ENCODE data around the gene ACTA1.
"Not testable (repeated sequence)": the region's sequence is repeated elsewhere in the genome, so short reads cannot be mapped to it uniquely, and the experiment has no call there.

The ACTA1 gene

DNA sequence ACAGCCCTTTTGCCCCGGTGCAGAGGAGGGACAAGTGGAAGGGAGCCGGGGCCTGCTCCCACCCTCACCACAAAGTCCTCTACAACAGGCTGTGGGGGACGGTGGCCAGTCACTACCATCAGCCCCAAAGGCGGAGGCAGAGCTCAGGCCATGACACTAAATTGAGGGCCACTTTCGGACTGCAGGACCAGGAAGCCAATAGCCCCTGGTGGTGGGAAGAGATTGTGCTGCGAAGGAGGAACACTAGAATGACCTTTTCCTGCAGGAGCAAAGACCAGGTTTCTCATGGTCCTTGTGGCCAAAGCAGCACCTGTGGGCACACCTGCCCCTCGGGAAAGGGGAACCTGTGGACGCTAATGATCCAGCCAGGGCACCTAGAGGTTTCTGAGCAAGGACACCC, 30.3 kb downstream of the ACTA1 start:
- no peak for TF ChIP-seq CTCF (conservative IDR thresholded peaks at IDR 0.05; ENCODE audit: control insufficient read depth, insufficient read depth, low read depth, low read length)
- no peak overlapping the region for H3K4me3 ChIP-seq (ENCODE audit: control insufficient read depth, low read depth, low read length)
- DNase-seq (ENCODE audit: low read depth) = no peak

- no peak for DNase-seq (ENCODE audit: low read depth)
- H3K4me3 ChIP-seq (ENCODE audit: control insufficient read depth, low read depth, low read length) = no peak overlapping the region
- TF ChIP-seq CTCF (conservative IDR thresholded peaks at IDR 0.05; ENCODE audit: control insufficient read depth, insufficient read depth, low read depth, low read length) = no peak
Observed at GRCh38 chr1:229402993-229403392, 30.9 kb downstream of the ACTA1 start.

DNA sequence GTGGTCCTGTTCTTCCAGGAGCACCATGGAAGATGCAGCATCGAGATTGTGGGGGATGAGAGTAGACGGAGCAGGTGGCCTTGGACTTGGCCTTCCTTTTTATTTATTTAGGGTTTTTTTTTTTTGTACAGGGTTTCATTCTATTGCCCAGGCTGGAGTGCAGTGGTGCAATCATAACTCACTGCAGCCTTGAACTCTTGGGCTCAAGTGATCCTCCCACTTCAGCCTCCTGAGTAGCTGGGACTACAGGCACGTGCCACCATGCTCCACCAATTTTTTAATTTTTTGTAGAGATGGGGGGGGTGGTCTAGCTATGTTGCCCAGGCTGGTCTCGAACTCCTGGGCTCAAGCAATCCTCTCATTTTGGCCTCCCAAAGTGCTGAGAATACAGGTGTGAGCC, 31.6 kb downstream of the ACTA1 start:
- not testable (repeated sequence) for H3K4me3 ChIP-seq (ENCODE audit: control insufficient read depth, low read depth, low read length)

DNA sequence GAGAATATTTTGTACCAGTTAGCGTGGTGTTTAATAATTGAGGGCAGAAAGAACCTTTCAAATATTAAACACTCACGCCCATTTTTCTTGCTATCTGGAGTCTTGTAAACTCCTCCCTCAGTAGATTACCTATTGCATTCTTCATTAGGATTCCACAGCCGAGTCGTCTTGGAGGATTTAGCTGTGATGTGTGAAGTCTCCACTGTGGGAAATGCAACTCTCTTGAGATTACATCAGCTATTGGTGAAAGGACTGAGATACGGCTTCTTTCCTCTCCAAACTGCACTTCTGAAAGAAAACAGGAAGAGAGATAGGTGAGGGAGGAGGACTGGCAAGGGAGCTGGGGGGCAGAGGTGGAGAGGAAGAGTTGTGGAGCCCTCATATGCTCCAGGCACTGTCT, 36.1 kb downstream of the ACTA1 start:
- DNase-seq (ENCODE audit: low read depth) = no peak
- no peak overlapping the region for H3K4me3 ChIP-seq (ENCODE audit: control insufficient read depth, low read depth, low read length)

More for the DNA sequence above, 31.6 kb downstream of the ACTA1 start:
- DNase-seq (ENCODE audit: low read depth) = not testable (repeated sequence)

GRCh38 chr1:229396585-229397206, 37.2 kb downstream of the ACTA1 start:
- no peak overlapping the region for H3K4me3 ChIP-seq (ENCODE audit: control insufficient read depth, low read depth, low read length)
- no peak for TF ChIP-seq CTCF (conservative IDR thresholded peaks at IDR 0.05; ENCODE audit: control insufficient read depth, insufficient read depth, low read depth, low read length)
- no peak for DNase-seq (ENCODE audit: low read depth)

More for the DNA sequence above, 36.1 kb downstream of the ACTA1 start:
- no peak for TF ChIP-seq CTCF (conservative IDR thresholded peaks at IDR 0.05; ENCODE audit: control insufficient read depth, insufficient read depth, low read depth, low read length)

DNA sequence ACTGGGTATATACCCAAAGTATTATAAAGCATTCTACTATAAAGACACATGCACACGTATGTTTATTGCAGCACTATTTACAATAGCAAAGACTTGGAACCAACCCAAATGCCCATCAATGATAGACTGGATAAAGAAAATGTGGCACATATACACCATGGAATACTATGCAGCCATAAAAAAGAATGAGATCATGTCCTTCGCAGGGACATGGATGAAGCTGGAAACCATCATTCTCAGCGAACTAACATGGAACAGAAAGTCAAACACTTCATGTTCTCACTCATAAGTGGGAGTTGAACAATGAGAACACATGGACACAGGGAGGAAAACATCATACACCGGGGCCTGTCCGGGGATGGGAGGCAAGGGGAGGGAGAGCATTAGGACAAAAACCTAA, 39.4 kb downstream of the ACTA1 start:
- not testable (repeated sequence) for H3K4me3 ChIP-seq (ENCODE audit: control insufficient read depth, low read depth, low read length); DNase-seq (ENCODE audit: low read depth)

- no peak for TF ChIP-seq CTCF (conservative IDR thresholded peaks at IDR 0.05; ENCODE audit: control insufficient read depth, insufficient read depth, low read depth, low read length)
- no peak overlapping the region for H3K4me3 ChIP-seq (ENCODE audit: control insufficient read depth, low read depth, low read length)
- no peak for DNase-seq (ENCODE audit: low read depth)
Observed at GRCh38 chr1:229392936-229393335, 41.0 kb downstream of the ACTA1 start.

DNA sequence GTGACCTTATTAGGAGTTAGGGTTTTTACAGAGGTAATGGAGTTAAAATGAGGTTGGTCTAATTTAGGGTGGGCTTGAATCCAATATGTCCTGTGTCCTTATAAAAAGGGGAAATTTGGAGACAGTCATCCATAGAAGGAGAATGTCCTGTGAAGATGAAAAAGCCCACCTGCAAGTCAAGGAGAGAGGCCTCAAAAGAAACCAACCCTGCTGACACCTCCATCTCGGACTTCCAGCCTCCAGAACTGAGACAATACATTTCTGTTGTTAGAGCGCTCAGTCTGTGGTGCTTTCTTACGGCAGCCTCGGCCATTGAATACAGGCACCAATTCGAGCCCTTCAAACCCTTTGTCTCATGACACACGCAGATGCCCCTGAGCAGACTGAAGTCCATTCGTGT, 43.8 kb downstream of the ACTA1 start:
- no peak for TF ChIP-seq CTCF (conservative IDR thresholded peaks at IDR 0.05; ENCODE audit: control insufficient read depth, insufficient read depth, low read depth, low read length)
- no peak overlapping the region for H3K4me3 ChIP-seq (ENCODE audit: control insufficient read depth, low read depth, low read length)
- DNase-seq (ENCODE audit: low read depth) = no peak
